Neural progenitor cell (in vitro differentiated cells): ENCODE measurements around the gene SULT1A1.

Experiments
- CTCF ChIP-seq: fragments of 200-600 bp; sonication (generic); IDR thresholded peaks from 2 replicates; pipeline ENCODE4 v1.5.1; 2017; ENCODE audit warnings: antibody characterized with exemption, mild to moderate bottlenecking
- EZH2 ChIP-seq: fragments of 200-600 bp; sonication (generic); IDR thresholded peaks from 2 replicates; pipeline ENCODE4 v1.6.1; 2017; ENCODE audit warnings: antibody characterized with exemption, mild to moderate bottlenecking, moderate library complexity
- EZH2phosphoT487 ChIP-seq: fragments of 200-600 bp; sonication (generic); IDR thresholded peaks from 2 replicates; pipeline ENCODE4 v1.6.1; 2017; ENCODE audit warnings: antibody characterized with exemption

- TF ChIP-seq CTCF (no peak), EZH2 (no peak), EZH2phosphoT487 (no peak)
Observed at GRCh38 chr16:28569968-28570752, 39.7 kb downstream of the SULT1A1 start.
